ENCODE data around the gene ITPA. TPM values are rescaled to one million over a fixed set of nuclear protein-coding genes. Genes with fewer than 3 reads are reported as not detected.

ITPA gene
- total and polyA plus RNA-seq, 2 experiments from 2014 or later, result 57.5 to 81.7 TPM

GRCh38 chr20:3195590-3196237 lies 13.6 kb upstream of the ITPA start (continued):
- TF ChIP-seq, protein P1, sequence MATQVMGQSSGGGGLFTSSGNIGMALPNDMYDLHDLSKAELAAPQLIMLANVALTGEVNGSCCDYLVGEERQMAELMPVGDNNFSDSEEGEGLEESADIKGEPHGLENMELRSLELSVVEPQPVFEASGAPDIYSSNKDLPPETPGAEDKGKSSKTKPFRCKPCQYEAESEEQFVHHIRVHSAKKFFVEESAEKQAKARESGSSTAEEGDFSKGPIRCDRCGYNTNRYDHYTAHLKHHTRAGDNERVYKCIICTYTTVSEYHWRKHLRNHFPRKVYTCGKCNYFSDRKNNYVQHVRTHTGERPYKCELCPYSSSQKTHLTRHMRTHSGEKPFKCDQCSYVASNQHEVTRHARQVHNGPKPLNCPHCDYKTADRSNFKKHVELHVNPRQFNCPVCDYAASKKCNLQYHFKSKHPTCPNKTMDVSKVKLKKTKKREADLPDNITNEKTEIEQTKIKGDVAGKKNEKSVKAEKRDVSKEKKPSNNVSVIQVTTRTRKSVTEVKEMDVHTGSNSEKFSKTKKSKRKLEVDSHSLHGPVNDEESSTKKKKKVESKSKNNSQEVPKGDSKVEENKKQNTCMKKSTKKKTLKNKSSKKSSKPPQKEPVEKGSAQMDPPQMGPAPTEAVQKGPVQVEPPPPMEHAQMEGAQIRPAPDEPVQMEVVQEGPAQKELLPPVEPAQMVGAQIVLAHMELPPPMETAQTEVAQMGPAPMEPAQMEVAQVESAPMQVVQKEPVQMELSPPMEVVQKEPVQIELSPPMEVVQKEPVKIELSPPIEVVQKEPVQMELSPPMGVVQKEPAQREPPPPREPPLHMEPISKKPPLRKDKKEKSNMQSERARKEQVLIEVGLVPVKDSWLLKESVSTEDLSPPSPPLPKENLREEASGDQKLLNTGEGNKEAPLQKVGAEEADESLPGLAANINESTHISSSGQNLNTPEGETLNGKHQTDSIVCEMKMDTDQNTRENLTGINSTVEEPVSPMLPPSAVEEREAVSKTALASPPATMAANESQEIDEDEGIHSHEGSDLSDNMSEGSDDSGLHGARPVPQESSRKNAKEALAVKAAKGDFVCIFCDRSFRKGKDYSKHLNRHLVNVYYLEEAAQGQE (IDR thresholded peaks at IDR 0.05; ENCODE audit: unreplicated experiment), result no peak
- TF ChIP-seq JUNB (IDR thresholded peaks at IDR 0.05; ENCODE audit: unreplicated experiment), result no peak
- no peak for TF ChIP-seq CTCF (conservative IDR thresholded peaks at IDR 0.05; ENCODE audit: low read depth in 2 of 2)

- peaks cover 3% of the 10 kb centered on the region; the same call in 2 of the 3 replicates for H3K4me1 Mint-ChIP-seq
- peaks cover 17% of the 10 kb centered on the region for H3K27me3 Mint-ChIP-seq (ENCODE audit: insufficient read depth, low read depth, poor library complexity)
- ATAC-seq (no peak), DNase-seq (ENCODE audit: low spot score) (no peak)
- H3K9me2 ChIP-seq (ENCODE audit: insufficient read depth), result no peaks in the 10 kb centered on the region
- H3K36me3 ChIP-seq (ENCODE audit: insufficient read depth), result peaks cover 7% of the 10 kb centered on the region
- H3K4me3 Mint-ChIP-seq, result no peak overlapping the region
- no peaks in the 10 kb centered on the region for H3F3A ChIP-seq (replicated peaks; ENCODE audit: low read depth)
- no peaks in the 10 kb centered on the region; the same call in 2 of the 3 replicates for H3K9me3 Mint-ChIP-seq
- peaks cover 5% of the 10 kb centered on the region for H3K4me1 ChIP-seq (ENCODE audit: insufficient read depth)
- peaks cover 60% of the 10 kb centered on the region for H3K36me3 Mint-ChIP-seq (ENCODE audit: low read depth)
- H2AFZ ChIP-seq, result no peak overlapping the region
- no peak overlapping the region for H3K4me3 ChIP-seq
- H4K20me1 ChIP-seq (replicated peaks; ENCODE audit: insufficient read depth), result no peaks in the 10 kb centered on the region
- no peak overlapping the region for H3K27ac ChIP-seq (ENCODE audit: low read depth)
- H3K4me2 ChIP-seq, result no peak overlapping the region
- no peaks in the 10 kb centered on the region for H3K27me3 ChIP-seq (ENCODE audit: insufficient read depth)
- peaks cover 11% of the 10 kb centered on the region for H3K79me2 ChIP-seq (replicated peaks; ENCODE audit: insufficient read depth)
- TF ChIP-seq POLR2AphosphoS5 (IDR thresholded peaks at IDR 0.05; ENCODE audit: low read depth), result no peak
- no peak overlapping the region for H3K27ac Mint-ChIP-seq
Measured at GRCh38 chr20:3199206-3199605, 10.1 kb upstream of the ITPA start.

DNA sequence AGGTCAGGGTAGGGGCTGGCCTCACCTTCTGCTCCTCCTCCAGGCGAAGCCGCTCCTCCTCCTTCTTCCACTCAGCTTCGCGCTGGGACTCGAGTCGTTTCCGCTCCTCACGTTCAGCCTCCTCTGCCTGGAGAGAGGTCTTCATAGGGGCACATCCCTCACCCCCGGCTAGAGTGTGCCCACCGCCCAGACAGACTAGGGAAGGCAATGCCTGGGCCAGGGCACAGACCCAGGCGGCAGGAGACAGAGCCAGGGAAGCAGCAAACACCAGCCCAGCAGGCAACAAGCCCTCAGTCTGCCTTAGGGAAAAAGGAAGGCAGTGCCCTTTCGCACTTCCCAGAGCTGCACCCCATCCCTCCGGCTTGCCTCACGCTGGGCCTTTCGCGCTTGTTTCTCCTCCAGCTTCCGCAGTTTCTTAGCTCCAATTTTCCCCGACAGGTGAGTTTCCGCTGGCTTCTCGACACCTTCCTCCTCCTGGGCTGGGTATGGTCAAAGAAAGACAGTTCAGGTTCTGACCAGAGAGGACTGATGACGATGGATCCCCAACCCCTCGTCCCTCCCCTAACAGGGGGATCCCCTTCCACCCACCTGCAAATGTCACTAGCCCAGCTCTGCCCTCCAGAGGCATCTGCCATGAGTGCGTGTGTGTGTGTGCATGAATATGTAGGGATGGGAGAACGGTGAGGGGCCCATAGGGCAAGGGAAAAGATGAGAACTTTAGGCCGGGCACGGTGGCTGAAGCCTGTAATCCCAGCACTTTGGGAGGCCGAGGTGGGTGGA lies 9.1 kb upstream of the ITPA start:
- no peak overlapping the region for H3K27ac ChIP-seq (ENCODE audit: low read depth)
- no peak overlapping the region for H3K27ac Mint-ChIP-seq

More for the DNA sequence above, 9.1 kb upstream of the ITPA start:
- H3K9me3 Mint-ChIP-seq, result no peaks in the 10 kb centered on the region; the same call in 2 of the 3 replicates
- H3K36me3 Mint-ChIP-seq (ENCODE audit: low read depth), result peaks cover 56% of the 10 kb centered on the region
- H3K4me3 Mint-ChIP-seq, result no peak overlapping the region
- H3K4me3 ChIP-seq, result no peak overlapping the region
- H3K79me2 ChIP-seq (replicated peaks; ENCODE audit: insufficient read depth), result peaks cover 11% of the 10 kb centered on the region
- H3K36me3 ChIP-seq (ENCODE audit: insufficient read depth), result peaks cover 7% of the 10 kb centered on the region
- no peaks in the 10 kb centered on the region for H3K9me2 ChIP-seq (ENCODE audit: insufficient read depth)
- no peak overlapping the region for H3K4me2 ChIP-seq
- no peaks in the 10 kb centered on the region for H4K20me1 ChIP-seq (replicated peaks; ENCODE audit: insufficient read depth)
- TF ChIP-seq STAT1 (IDR thresholded peaks at IDR 0.05; ENCODE audit: unreplicated experiment) (no peak), CTCF (conservative IDR thresholded peaks at IDR 0.05; ENCODE audit: low read depth in 2 of 2) (peak in 1 of 2 experiments; percentile 28; a peak in 2 of 4 replicates)
- no peak overlapping the region for H2AFZ ChIP-seq
- ATAC-seq (no peak), DNase-seq (ENCODE audit: low spot score) (no peak)
- peaks cover 23% of the 10 kb centered on the region for H3K27me3 Mint-ChIP-seq (ENCODE audit: insufficient read depth, low read depth, poor library complexity)
- H3K27me3 ChIP-seq (ENCODE audit: insufficient read depth), result no peaks in the 10 kb centered on the region
- H3F3A ChIP-seq (replicated peaks; ENCODE audit: low read depth), result no peaks in the 10 kb centered on the region
- peaks cover 5% of the 10 kb centered on the region; the same call in 2 of the 3 replicates for H3K4me1 Mint-ChIP-seq
- H3K4me1 ChIP-seq (ENCODE audit: insufficient read depth), result peaks cover 5% of the 10 kb centered on the region

All from GM23338 (cell line).